K562 (cell line): ENCODE results near the gene ERICH2. TPM values are rescaled to one million over a fixed set of nuclear protein-coding genes. Genes with fewer than 3 reads are reported as not detected.
"Not testable (repeated sequence)": the region's sequence is repeated elsewhere in the genome, so short reads cannot be mapped to it uniquely, and the experiment has no call there.

ENCODE experiments used
- ATAC-seq: fragments of 200-7000 bp; cut with Tn5 transposase; 3 replicates; pipeline ENCODE4 v1.9.1; 2020; ENCODE audit warnings: moderate library complexity
- BruUV-seq: library from RNA; stranded (reverse); fragments of 400-500 nt; replicated peaks from 2 replicates; lab custom pipeline; 2021; lab: Mats Ljungman, UMichigan
- CTCF ChIA-PET: fragments of 300-600 bp; formaldehyde crosslinking; extraction: SDS; loops from one replicate; lab custom pipeline; 2021; ENCODE audit warnings: low intra/inter-chr PET ratio; lab: Yijun Ruan, JAX
- POLR2A ChIA-PET: fragments of 300-600, 350-650 bp; sonication (Branson Sonifier 250); formaldehyde crosslinking; extraction: SDS; loops from one replicate; lab custom pipeline; 2021; ENCODE audit warnings: antibody characterized with exemption, inconsistent platforms; lab: Yijun Ruan, JAX
- DNase-seq, 4 experiments: peaks; one replicate each; pipeline versions ENCODE4 v3.0.0 to v3.0.0-alpha.2; 2011 to 2018; ENCODE audit warnings: low spot score in 3 of 4, mixed read lengths in 3 of 4; ENCODE audit errors: extremely low read depth in 1 of 4
- FAIRE-seq: peaks from 2 replicates; lab custom pipeline; 2011; peaks lifted over from hg19 to GRCh38; lab: Jason Lieb, UNC
- H2AFZ ChIP-seq: 2 replicates; pipeline ENCODE4 v1.6.0; 2011; ENCODE audit warnings: low read depth, low read length, control low read depth, inconsistent platforms
- H3K27ac ChIP-seq: fragments of 200-600 bp; 3 replicates; pipeline ENCODE4 v1.8.0; 2011; ENCODE audit warnings: low read depth, mild to moderate bottlenecking, control low read depth, inconsistent platforms, low read length, moderate library complexity, mixed read lengths; ENCODE audit errors: extremely low read depth
- H3K27me3 ChIP-seq, 2 experiments: fragments of 300-600 bp in 1 of 2; 2 replicates in 1 of 2; 3 replicates in 1 of 2; pipeline versions ENCODE4 v1.6.0 to v1.8.0; 2011; ENCODE audit warnings: inconsistent platforms in 2 of 2, low read length in 2 of 2, mild to moderate bottlenecking in 1 of 2, mixed read lengths in 1 of 2, moderate library complexity in 1 of 2; ENCODE audit not compliant: control insufficient read depth in 2 of 2, insufficient read depth in 2 of 2
- H3K36me3 ChIP-seq: fragments of 300-600 bp; 3 replicates; pipeline ENCODE4 v1.8.0; 2011; ENCODE audit warnings: mild to moderate bottlenecking, low read length, inconsistent platforms; ENCODE audit not compliant: control insufficient read depth, insufficient read depth
- H3K4me1 ChIP-seq, 2 experiments: fragments of 200-600 bp in 1 of 2; replicated peaks in 1 of 2; 2 replicates in 1 of 2; 3 replicates in 1 of 2; pipeline versions ENCODE4 v1.5.1 to v1.8.0; 2011; ENCODE audit warnings: inconsistent platforms in 2 of 2, low read length in 2 of 2, mild to moderate bottlenecking in 1 of 2, mixed read lengths in 1 of 2, moderate library complexity in 1 of 2; ENCODE audit not compliant: control insufficient read depth in 2 of 2, insufficient read depth in 2 of 2
- H3K4me2 ChIP-seq: 2 replicates; pipeline ENCODE4 v1.6.1; 2011; ENCODE audit warnings: low read length, control low read depth, inconsistent platforms, mixed read lengths; ENCODE audit not compliant: insufficient read depth
- H3K4me3 ChIP-seq: fragments of 200-600 bp; sonication (generic), shearing (Covaris generic); 2 replicates; pipeline ENCODE4 v1.5.1; 2016; ENCODE audit warnings: control low read depth, inconsistent platforms
- H3K79me2 ChIP-seq: fragments of 200-600 bp; 3 replicates; pipeline ENCODE4 v1.8.0; 2011; ENCODE audit warnings: low read length, inconsistent platforms; ENCODE audit not compliant: control insufficient read depth, insufficient read depth
- H3K9ac ChIP-seq, 2 experiments: 2 replicates each; pipeline versions ENCODE4 v1.6.0 to v1.6.1; 2011; ENCODE audit warnings: low read depth in 2 of 2, low read length in 2 of 2, control low read depth in 1 of 2, inconsistent platforms in 1 of 2, mild to moderate bottlenecking in 1 of 2, mixed read lengths in 1 of 2; ENCODE audit not compliant: insufficient read depth in 1 of 2
- H3K9me1 ChIP-seq: one replicate; pipeline ENCODE4 v1.6.0; 2011; ENCODE audit warnings: inconsistent platforms, mild to moderate bottlenecking, low read length, moderate library complexity; ENCODE audit not compliant: control insufficient read depth, insufficient read depth
- H3K9me3 ChIP-seq: replicated peaks from 2 replicates; pipeline ENCODE4 v1.5.1; 2011; ENCODE audit warnings: low read depth, low read length, inconsistent platforms; ENCODE audit not compliant: control insufficient read depth, insufficient read depth
- H4K20me1 ChIP-seq: replicated peaks from 2 replicates; pipeline ENCODE4 v1.6.1; 2011; ENCODE audit warnings: low read length, inconsistent platforms, mixed read lengths; ENCODE audit not compliant: control insufficient read depth, insufficient read depth
- WGBS: fragments of 100-300 bp; shearing (Covaris generic); methylation state at CpG from one replicate; pipeline ENCODE4 v1.1.6; 2016; ENCODE audit warnings: low coverage, mixed read lengths; ENCODE audit not compliant: insufficient coverage; ENCODE audit errors: missing lambda C conversion rate; 5-methylcytosine and 5-hydroxymethylcytosine counted together
- in situ Hi-C: fragments of 300-500 bp; cut with MboI; formaldehyde crosslinking; loops from 4 replicates; pipeline ENCODE4 v1.15.0; 2018; ENCODE audit warnings: inconsistent platforms, mixed read lengths
- intact Hi-C: fragments of 100-400 bp; cut with micrococcal nuclease; formaldehyde crosslinking; loops from 2 replicates; pipeline ENCODE4 v1.14.2; 2022
- polyA plus RNA-seq, 8 experiments: library from polyadenylated mRNA; depleted of rRNA in 4 of 8; stranded (reverse) in 5 of 8; unstranded in 3 of 8; fragments of >200 nt; fragmentation: Nextera tagmentation in 2 of 8; fragmentation: Illumina TruSeq in 1 of 8; extraction: Ambion mirVana in 2 of 8; extraction: Trizol in 1 of 8; gene quantifications; 2 replicates each; pipeline versions ENCODE4 v1.2.1 to v1.2.3, GENCODE V29; 2011 to 2014; ENCODE audit warnings: inconsistent platforms in 1 of 8, missing spikeins in 1 of 8
- total RNA-seq, 7 experiments: library from RNA; depleted of rRNA in 6 of 7; stranded (reverse); fragments of >200 nt in 6 of 7; fragmentation: Illumina TruSeq in 2 of 7; extraction: Trizol in 2 of 7; gene quantifications; 2 replicates each; pipeline versions ENCODE4 v1.2.1 to v1.2.3, GENCODE V29; 2011 to 2021; ENCODE audit warnings: low replicate concordance in 1 of 7
- TF ChIP-seq, protein P1 (sequence below), 3 experiments: fragments of 200-800 bp in 1 of 3; fragments of 250-450 bp in 1 of 3; fragments of 450-650 bp in 1 of 3; sonication (Bioruptor Pico) in 1 of 3; sonication (Bioruptor generic) in 1 of 3; formaldehyde crosslinking in 1 of 3; IDR thresholded peaks; 2 replicates each; pipeline versions ENCODE4 v1.6.1 to v1.8.0; 2016 to 2022; ENCODE audit warnings: mild to moderate bottlenecking in 2 of 3, missing genetic modification characterization in 2 of 3, missing compliant biosample characterization in 1 of 3, moderate library complexity in 1 of 3

Gene ERICH2
- total and polyA plus RNA-seq, 9 of the 15 experiments (the other 6 are each of a cell fraction or from before 2014, with no cell fraction given) = 0.85 to 2.4 (median 1.6) TPM

DNA sequence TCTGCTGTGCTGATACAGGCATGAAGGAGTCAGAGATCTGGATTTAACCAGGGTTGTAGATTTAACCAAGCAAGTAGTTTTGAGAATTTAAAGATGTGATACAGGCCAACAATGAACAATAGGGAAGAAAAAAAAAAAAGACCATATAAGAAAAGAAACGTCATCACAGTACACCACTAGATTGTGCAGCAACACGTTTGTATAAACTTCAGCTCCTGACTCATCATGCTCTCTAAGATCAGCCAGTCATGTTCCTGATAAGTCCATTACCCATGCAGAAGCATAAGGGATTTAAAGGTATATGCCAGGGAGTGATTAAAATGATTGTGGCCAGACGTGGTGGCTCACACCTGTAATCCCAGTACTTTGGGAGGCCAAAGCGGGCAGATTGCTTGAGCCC lies 22.3 kb upstream of the ERICH2 start (continued):
- TF ChIP-seq, protein P1, sequence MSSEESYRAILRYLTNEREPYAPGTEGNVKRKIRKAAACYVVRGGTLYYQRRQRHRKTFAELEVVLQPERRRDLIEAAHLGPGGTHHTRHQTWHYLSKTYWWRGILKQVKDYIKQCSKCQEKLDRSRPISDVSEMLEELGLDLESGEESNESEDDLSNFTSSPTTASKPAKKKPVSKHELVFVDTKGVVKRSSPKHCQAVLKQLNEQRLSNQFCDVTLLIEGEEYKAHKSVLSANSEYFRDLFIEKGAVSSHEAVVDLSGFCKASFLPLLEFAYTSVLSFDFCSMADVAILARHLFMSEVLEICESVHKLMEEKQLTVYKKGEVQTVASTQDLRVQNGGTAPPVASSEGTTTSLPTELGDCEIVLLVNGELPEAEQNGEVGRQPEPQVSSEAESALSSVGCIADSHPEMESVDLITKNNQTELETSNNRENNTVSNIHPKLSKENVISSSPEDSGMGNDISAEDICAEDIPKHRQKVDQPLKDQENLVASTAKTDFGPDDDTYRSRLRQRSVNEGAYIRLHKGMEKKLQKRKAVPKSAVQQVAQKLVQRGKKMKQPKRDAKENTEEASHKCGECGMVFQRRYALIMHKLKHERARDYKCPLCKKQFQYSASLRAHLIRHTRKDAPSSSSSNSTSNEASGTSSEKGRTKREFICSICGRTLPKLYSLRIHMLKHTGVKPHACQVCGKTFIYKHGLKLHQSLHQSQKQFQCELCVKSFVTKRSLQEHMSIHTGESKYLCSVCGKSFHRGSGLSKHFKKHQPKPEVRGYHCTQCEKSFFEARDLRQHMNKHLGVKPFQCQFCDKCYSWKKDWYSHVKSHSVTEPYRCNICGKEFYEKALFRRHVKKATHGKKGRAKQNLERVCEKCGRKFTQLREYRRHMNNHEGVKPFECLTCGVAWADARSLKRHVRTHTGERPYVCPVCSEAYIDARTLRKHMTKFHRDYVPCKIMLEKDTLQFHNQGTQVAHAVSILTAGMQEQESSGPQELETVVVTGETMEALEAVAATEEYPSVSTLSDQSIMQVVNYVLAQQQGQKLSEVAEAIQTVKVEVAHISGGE (CRISPR knock-in tag; IDR thresholded peaks at IDR 0.05) = no peak

DNA sequence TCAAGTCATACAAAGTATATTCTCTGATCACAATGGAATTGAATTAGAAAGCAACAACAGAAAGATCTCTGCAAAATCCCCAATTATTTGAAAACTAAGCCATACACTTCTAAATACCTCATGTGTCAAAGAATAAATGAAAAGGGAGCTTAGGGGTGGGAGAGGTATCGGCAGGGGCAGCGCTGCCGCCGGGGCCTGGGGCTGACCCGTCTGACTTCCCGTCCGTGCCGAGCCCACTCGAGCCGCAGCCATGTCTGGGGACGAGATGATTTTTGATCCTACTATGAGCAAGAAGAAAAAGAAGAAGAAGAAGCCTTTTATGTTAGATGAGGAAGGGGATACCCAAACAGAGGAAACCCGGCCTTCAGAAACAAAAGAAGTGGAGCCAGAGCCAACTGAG lies 18.6 kb upstream of the ERICH2 start:
- intact Hi-C loops, H3K36me3 ChIP-seq, BruUV-seq, POLR2A ChIA-PET, H3K9me1 ChIP-seq, H3K9ac ChIP-seq, H3K4me2 ChIP-seq, H3K9me3 ChIP-seq, CTCF ChIA-PET, H2AFZ ChIP-seq, in situ Hi-C loops, H3K4me3 ChIP-seq, H3K27ac ChIP-seq, H4K20me1 ChIP-seq, H3K27me3 ChIP-seq, DNase-seq, H3K79me2 ChIP-seq: not testable (repeated sequence)
- peaks cover 0 to 13% of the 10 kb centered on the region in 2 experiments; a peak in 3 of 5 replicates for H3K4me1 ChIP-seq
- peak; percentile 35 for FAIRE-seq
- WGBS = 86% methylated on average over 4 of the region's 12 CpGs
- ATAC-seq = peak; percentile 64; the same call in 2 of the 3 replicates
